T-helper 1 cell treated with Interleukin-12 subunit alpha and Interleukin-12 subunit beta and Interleukin-4 antibody, amounts not matched to agents 30 ng/mL and 1 ng/mL, for 36 hours (primary cell): ENCODE results near the gene NUDCD2. TPM values are rescaled to one million over a fixed set of nuclear protein-coding genes. Genes with fewer than 3 reads are reported as not detected.
"Not testable (repeated sequence)": the region's sequence is repeated elsewhere in the genome, so short reads cannot be mapped to it uniquely, and the experiment has no call there.

Source experiments
- intact Hi-C: fragments of 100-400 bp; cut with micrococcal nuclease; formaldehyde crosslinking; loops from one replicate; pipeline ENCODE4 v1.15.1; 2024
- total RNA-seq: library from RNA; stranded (reverse); gene quantifications from 2 replicates; pipeline ENCODE4 v1.2.3, GENCODE V29; 2022

The NUDCD2 gene
- total RNA-seq, 1 donor from 2014 or later, result 30.2 TPM

- intact Hi-C loops, result loop anchor here (1.0 kb wide), 1 partner anchor 30 kb away; no protein-coding TSS in a partner anchor
Measured at GRCh38 chr5:163473635-163474243, 13.8 kb upstream of the NUDCD2 start.

- intact Hi-C loops, result no loop called here
Measured at GRCh38 chr5:163467682-163468081, 7.8 kb upstream of the NUDCD2 start.

GRCh38 chr5:163463063-163463435, 3.1 kb upstream of the NUDCD2 start:
- intact Hi-C loops, result loop anchor here (2.0 kb wide), 1 partner anchor 16 kb away; no protein-coding TSS in a partner anchor

- intact Hi-C loops, result loop anchor here (1.0 kb wide), 2 partner anchors 23 to 45 kb away; partner anchors contain the start of genes CCNG1 and MAT2B
Measured at GRCh38 chr5:163460562-163461171, 765 bp upstream of the NUDCD2 start, which contains the start of gene HMMR. Gene HMMR (plus strand): TSS chr5:163460632. CDS start chr5:163460693, 61 bp downstream.

GRCh38 chr5:163459462-163459818, 462 bp downstream of the NUDCD2 start:
- intact Hi-C loops, result loop anchor here (1.0 kb wide), 1 partner anchor 8 kb away; no protein-coding TSS in a partner anchor

GRCh38 chr5:163458778-163459385, 1.0 kb downstream of the NUDCD2 start:
- intact Hi-C loops, result loop anchor here (1.0 kb wide), 1 partner anchor 8 kb away; no protein-coding TSS in a partner anchor

- intact Hi-C loops, result no loop called here
Measured at GRCh38 chr5:163456840-163457239, 3.1 kb downstream of the NUDCD2 start.

- intact Hi-C loops, result no loop called here
Measured at GRCh38 chr5:163456029-163456589, 3.8 kb downstream of the NUDCD2 start.

GRCh38 chr5:163455406-163455805, 4.5 kb downstream of the NUDCD2 start:
- intact Hi-C loops, result not testable (repeated sequence)

- intact Hi-C loops, result no loop called here
Measured at GRCh38 chr5:163453705-163454104, 6.2 kb downstream of the NUDCD2 start.

- intact Hi-C loops, result loop anchor here (1.0 kb wide), 1 partner anchor 8 kb away; no protein-coding TSS in a partner anchor
Measured at GRCh38 chr5:163451489-163451888, 8.4 kb downstream of the NUDCD2 start.

GRCh38 chr5:163448491-163448890, 11.4 kb downstream of the NUDCD2 start:
- intact Hi-C loops, result no loop called here

- intact Hi-C loops, result no loop called here
Measured at GRCh38 chr5:163447875-163448274, 12.0 kb downstream of the NUDCD2 start.

- intact Hi-C loops, result no loop called here
Measured at GRCh38 chr5:163447191-163447590, 12.7 kb downstream of the NUDCD2 start.

- intact Hi-C loops, result no loop called here
Measured at GRCh38 chr5:163445345-163445744, 14.6 kb downstream of the NUDCD2 start.

- intact Hi-C loops, result no loop called here
Measured at GRCh38 chr5:163444526-163444925, 15.4 kb downstream of the NUDCD2 start.

- intact Hi-C loops, result no loop called here
Measured at GRCh38 chr5:163440954-163441353, 18.9 kb downstream of the NUDCD2 start.

GRCh38 chr5:163439092-163439425, 20.8 kb downstream of the NUDCD2 start:
- intact Hi-C loops, result no loop called here

GRCh38 chr5:163437309-163438182, 22.4 kb downstream of the NUDCD2 start, which contains the start of gene CCNG1:
Gene CCNG1 (plus strand): TSS chr5:163437595. CDS start chr5:163439257, 1,662 bp downstream.
- intact Hi-C loops, result loop anchor here (1.0 kb wide), 3 partner anchors 23 to 68 kb away; partner anchors contain the start of genes HMMR, MAT2B and NUDCD2

GRCh38 chr5:163437011-163437308, 22.9 kb downstream of the NUDCD2 start:
- intact Hi-C loops, result loop anchor here (1.0 kb wide), 3 partner anchors 23 to 68 kb away; partner anchors contain the start of genes HMMR, MAT2B and NUDCD2

GRCh38 chr5:163436515-163436914, 23.4 kb downstream of the NUDCD2 start:
- intact Hi-C loops, result no loop called here
